ENCODE data around the gene STARD3NL. TPM values are rescaled to one million over a fixed set of nuclear protein-coding genes. Genes with fewer than 3 reads are reported as not detected.

The STARD3NL gene
- total and polyA plus RNA-seq, 4 experiments from 2014 or later, result 11.4 to 54.4 (median 19.9) TPM

- Mint-ChIP-seq H3K4me1 (no peaks in the 10 kb centered on the region), H3K4me3 (no peak overlapping the region), H3K27me3 (peaks cover 4 to 7% of the 10 kb centered on the region in 2 donors), H3K36me3 (no peaks in the 10 kb centered on the region), H3K9me3 (peaks cover 0 to 11% (median 5%) of the 10 kb centered on the region in 8 donors), H3K27ac (no peak overlapping the region)
- no peak for DNase-seq
- Histone ChIP-seq H3K27me3 (ENCODE audit: insufficient read depth, low read length) (no peaks in the 10 kb centered on the region), H3K9me3 (ENCODE audit: control insufficient read depth in 1 of 2, low read length in 2 of 2) (no peaks in the 10 kb centered on the region), H3K4me3 (ENCODE audit: low read length in 2 of 2) (no peak overlapping the region), H3K36me3 (ENCODE audit: insufficient read depth, low read length) (no peaks in the 10 kb centered on the region), H3K4me1 (ENCODE audit: insufficient read depth, low read length) (no peaks in the 10 kb centered on the region), H3K27ac (ENCODE audit: low read depth, low read length) (no peak overlapping the region)
- ChIA-PET POLR2A (ENCODE audit: partially characterized antibody) (no interaction called here), CTCF (ENCODE audit: partially characterized antibody) (no interaction called here)
- intact Hi-C loops (cut with micrococcal nuclease), result no loop called here
These were observed 26.5 kb upstream of the STARD3NL start for GRCh38 chr7:38151556-38151955.

- DNase-seq, result no peak
- Histone ChIP-seq H3K4me3 (ENCODE audit: low read length in 2 of 2) (no peak overlapping the region), H3K27me3 (ENCODE audit: insufficient read depth, low read length) (no peaks in the 10 kb centered on the region), H3K4me1 (ENCODE audit: insufficient read depth, low read length) (no peaks in the 10 kb centered on the region), H3K27ac (ENCODE audit: low read depth, low read length) (no peak overlapping the region), H3K9me3 (ENCODE audit: control insufficient read depth in 1 of 2, low read length in 2 of 2) (no peaks in the 10 kb centered on the region), H3K36me3 (ENCODE audit: insufficient read depth, low read length) (no peaks in the 10 kb centered on the region)
- intact Hi-C loops (cut with micrococcal nuclease), result no loop called here
- Mint-ChIP-seq H3K27ac (no peak overlapping the region), H3K27me3 (peaks cover 4 to 6% of the 10 kb centered on the region in 2 donors), H3K9me3 (peaks cover 0 to 11% (median 5%) of the 10 kb centered on the region in 8 donors), H3K4me1 (no peaks in the 10 kb centered on the region), H3K4me3 (no peak overlapping the region), H3K36me3 (no peaks in the 10 kb centered on the region)
- CTCF ChIA-PET (ENCODE audit: partially characterized antibody), result no interaction called here
- POLR2A ChIA-PET (ENCODE audit: partially characterized antibody), result no interaction called here
These were observed 24.5 kb upstream of the STARD3NL start for GRCh38 chr7:38153515-38153914.

- H3K9me3 Mint-ChIP-seq, result peaks cover 0 to 9% (median 5%) of the 10 kb centered on the region in 8 donors
- Histone ChIP-seq H3K9me3 (ENCODE audit: control insufficient read depth in 1 of 2, low read length in 2 of 2) (no peaks in the 10 kb centered on the region), H3K4me3 (ENCODE audit: low read length in 2 of 2) (no peak overlapping the region), H3K36me3 (ENCODE audit: insufficient read depth, low read length) (no peaks in the 10 kb centered on the region), H3K27ac (ENCODE audit: low read depth, low read length) (no peak overlapping the region), H3K27me3 (ENCODE audit: insufficient read depth, low read length) (no peaks in the 10 kb centered on the region), H3K4me1 (ENCODE audit: insufficient read depth, low read length) (no peaks in the 10 kb centered on the region)
- H3K4me1 Mint-ChIP-seq, result no peaks in the 10 kb centered on the region
- ChIA-PET POLR2A (ENCODE audit: partially characterized antibody) (no interaction called here), CTCF (ENCODE audit: partially characterized antibody) (no interaction called here)
- no peaks in the 10 kb centered on the region for H3K36me3 Mint-ChIP-seq
- no peak for DNase-seq
- no peak overlapping the region for H3K4me3 Mint-ChIP-seq
- H3K27me3 Mint-ChIP-seq, result peaks cover 4 to 6% of the 10 kb centered on the region in 2 donors
- H3K27ac Mint-ChIP-seq, result no peak overlapping the region
- intact Hi-C loops (cut with micrococcal nuclease), result no loop called here
These were observed 23.8 kb upstream of the STARD3NL start for GRCh38 chr7:38154278-38154677.

GRCh38 chr7:38160003-38160571 is 18.0 kb upstream of the STARD3NL start:
- Mint-ChIP-seq H3K9me3 (peaks cover 0 to 9% (median 7%) of the 10 kb centered on the region in 8 donors), H3K27ac (no peak overlapping the region), H3K4me3 (no peak overlapping the region), H3K27me3 (peaks cover 4 to 13% of the 10 kb centered on the region in 2 donors), H3K36me3 (no peaks in the 10 kb centered on the region), H3K4me1 (no peaks in the 10 kb centered on the region)
- Histone ChIP-seq H3K9me3 (ENCODE audit: control insufficient read depth in 1 of 2, low read length in 2 of 2) (no peaks in the 10 kb centered on the region), H3K27ac (ENCODE audit: low read depth, low read length) (no peak overlapping the region), H3K27me3 (ENCODE audit: insufficient read depth, low read length) (no peaks in the 10 kb centered on the region), H3K36me3 (ENCODE audit: insufficient read depth, low read length) (no peaks in the 10 kb centered on the region), H3K4me3 (ENCODE audit: low read length in 2 of 2) (no peak overlapping the region), H3K4me1 (ENCODE audit: insufficient read depth, low read length) (no peaks in the 10 kb centered on the region)
- CTCF ChIA-PET (ENCODE audit: partially characterized antibody), result interaction anchor here (1.0 to 1.6 kb wide), 2 partner anchors 51 to 210 kb away, joined by 3 to 4 read pairs; no protein-coding TSS in a partner anchor
- POLR2A ChIA-PET (ENCODE audit: partially characterized antibody), result no interaction called here
- no peak for DNase-seq
- intact Hi-C loops (cut with micrococcal nuclease), result no loop called here

GRCh38 chr7:38162036-38162435 is 16.0 kb upstream of the STARD3NL start:
- ChIA-PET POLR2A (ENCODE audit: partially characterized antibody) (no interaction called here), CTCF (ENCODE audit: partially characterized antibody) (no interaction called here)
- no peak overlapping the region for H3K4me3 ChIP-seq (ENCODE audit: low read length in 2 of 2)
- no peak for DNase-seq
- no peaks in the 10 kb centered on the region for H3K9me3 ChIP-seq (ENCODE audit: control insufficient read depth in 1 of 2, low read length in 2 of 2)
- H3K36me3 Mint-ChIP-seq, result no peaks in the 10 kb centered on the region
- H3K36me3 ChIP-seq (ENCODE audit: insufficient read depth, low read length), result no peaks in the 10 kb centered on the region
- no peak overlapping the region for H3K27ac ChIP-seq (ENCODE audit: low read depth, low read length)
- H3K27ac Mint-ChIP-seq, result no peak overlapping the region
- no peak overlapping the region for H3K4me3 Mint-ChIP-seq
- peaks cover 2 to 13% of the 10 kb centered on the region in 2 donors for H3K27me3 Mint-ChIP-seq
- peaks cover 0 to 3% (median 0%) of the 10 kb centered on the region in 8 donors for H3K9me3 Mint-ChIP-seq
- no peaks in the 10 kb centered on the region for H3K4me1 ChIP-seq (ENCODE audit: insufficient read depth, low read length)
- H3K27me3 ChIP-seq (ENCODE audit: insufficient read depth, low read length), result no peaks in the 10 kb centered on the region
- intact Hi-C loops (cut with micrococcal nuclease), result no loop called here
- H3K4me1 Mint-ChIP-seq, result no peaks in the 10 kb centered on the region

- POLR2A ChIA-PET (ENCODE audit: partially characterized antibody), result no interaction called here
- H3K9me3 Mint-ChIP-seq, result peaks cover 0 to 3% (median 0%) of the 10 kb centered on the region in 8 donors
- intact Hi-C loops (cut with micrococcal nuclease), result no loop called here
- no peak for DNase-seq
- H3K27me3 Mint-ChIP-seq, result peaks cover 2 to 13% of the 10 kb centered on the region in 2 donors
- no peak overlapping the region for H3K4me3 Mint-ChIP-seq
- Histone ChIP-seq H3K4me1 (ENCODE audit: insufficient read depth, low read length) (no peaks in the 10 kb centered on the region), H3K9me3 (ENCODE audit: control insufficient read depth in 1 of 2, low read length in 2 of 2) (no peaks in the 10 kb centered on the region), H3K4me3 (ENCODE audit: low read length in 2 of 2) (no peak overlapping the region), H3K36me3 (ENCODE audit: insufficient read depth, low read length) (no peaks in the 10 kb centered on the region), H3K27me3 (ENCODE audit: insufficient read depth, low read length) (no peaks in the 10 kb centered on the region), H3K27ac (ENCODE audit: low read depth, low read length) (no peak overlapping the region)
- CTCF ChIA-PET (ENCODE audit: partially characterized antibody), result no interaction called here
- H3K27ac Mint-ChIP-seq, result no peak overlapping the region
- H3K4me1 Mint-ChIP-seq, result peaks cover 0 to 11% (median 4%) of the 10 kb centered on the region in 4 donors
- no peaks in the 10 kb centered on the region for H3K36me3 Mint-ChIP-seq
These were observed 14.4 kb upstream of the STARD3NL start for GRCh38 chr7:38163671-38164070.

- Histone ChIP-seq H3K4me3 (ENCODE audit: low read length in 2 of 2) (no peak overlapping the region), H3K9me3 (ENCODE audit: control insufficient read depth in 1 of 2, low read length in 2 of 2) (no peaks in the 10 kb centered on the region), H3K4me1 (ENCODE audit: insufficient read depth, low read length) (no peaks in the 10 kb centered on the region), H3K36me3 (ENCODE audit: insufficient read depth, low read length) (no peaks in the 10 kb centered on the region), H3K27ac (ENCODE audit: low read depth, low read length) (no peak overlapping the region), H3K27me3 (ENCODE audit: insufficient read depth, low read length) (peaks cover 6% of the 10 kb centered on the region)
- no peak overlapping the region for H3K4me3 Mint-ChIP-seq
- H3K27ac Mint-ChIP-seq, result no peak overlapping the region
- H3K9me3 Mint-ChIP-seq, result peaks cover 0 to 10% (median 4%) of the 10 kb centered on the region in 8 donors
- no peaks in the 10 kb centered on the region for H3K36me3 Mint-ChIP-seq
- no peak for DNase-seq
- peaks cover 0 to 12% (median 10%) of the 10 kb centered on the region in 4 donors for H3K4me1 Mint-ChIP-seq
- H3K27me3 Mint-ChIP-seq, result peaks cover 4 to 15% of the 10 kb centered on the region in 2 donors
- intact Hi-C loops (cut with micrococcal nuclease), result no loop called here
- POLR2A ChIA-PET (ENCODE audit: partially characterized antibody), result no interaction called here
- CTCF ChIA-PET (ENCODE audit: partially characterized antibody), result interaction anchor here (0.9 kb wide), 1 partner anchor 12 kb away, joined by 3 read pairs; no protein-coding TSS in a partner anchor
These were observed 9.0 kb upstream of the STARD3NL start for GRCh38 chr7:38168890-38169570.
